ENCODE measurements around the gene GCSH.

The GCSH gene

DNA sequence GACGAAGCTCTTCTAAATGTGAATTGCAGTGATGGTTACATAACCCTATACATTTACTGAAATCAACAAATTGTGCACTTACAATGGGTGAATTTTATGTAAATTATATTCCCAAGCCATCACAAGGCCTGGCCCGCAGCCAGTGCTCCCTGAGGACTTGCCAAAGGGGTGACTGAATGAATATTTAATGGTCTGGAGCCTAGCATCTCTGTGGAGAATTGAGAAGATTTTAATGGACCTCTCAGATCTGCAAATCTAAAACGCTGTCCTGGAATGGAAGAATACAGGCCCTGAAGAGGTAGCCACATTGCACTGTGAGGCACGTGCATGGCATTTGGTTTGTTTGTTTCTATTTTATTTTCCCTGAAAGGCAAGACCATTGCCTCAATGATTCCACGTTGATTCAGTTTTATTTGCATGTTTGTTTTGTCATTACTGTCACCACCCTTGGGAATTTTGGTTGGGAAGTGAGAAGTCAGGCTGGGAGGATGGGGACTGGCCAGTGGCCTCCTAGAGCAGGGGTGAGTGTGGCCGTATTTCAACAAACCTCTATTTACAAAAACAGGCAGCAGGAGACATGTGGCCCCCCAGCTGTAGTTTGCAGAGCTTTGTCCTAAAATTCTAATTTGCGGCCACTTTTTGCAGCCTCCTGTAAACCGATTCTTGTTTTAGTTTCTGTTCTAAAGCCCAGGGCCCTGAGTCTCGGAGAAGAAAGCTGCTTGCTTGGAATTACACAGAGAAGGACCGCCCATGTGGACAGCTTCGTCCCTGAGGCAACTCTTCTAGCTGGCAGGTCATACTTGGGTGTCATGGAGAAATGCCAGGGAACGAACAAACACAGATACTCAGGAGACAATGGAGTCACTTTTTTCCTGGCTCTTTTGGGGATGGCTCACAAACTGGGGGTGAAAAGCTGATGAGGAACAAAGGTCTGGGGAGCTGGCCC is 40.5 kb upstream of the GCSH start:
- peak; percentile 8 for DNase-seq (ENCODE audit: low read depth)
- no peak overlapping the region for H3K4me3 ChIP-seq (ENCODE audit: low read depth, low read length)
- TF ChIP-seq, protein P1, sequence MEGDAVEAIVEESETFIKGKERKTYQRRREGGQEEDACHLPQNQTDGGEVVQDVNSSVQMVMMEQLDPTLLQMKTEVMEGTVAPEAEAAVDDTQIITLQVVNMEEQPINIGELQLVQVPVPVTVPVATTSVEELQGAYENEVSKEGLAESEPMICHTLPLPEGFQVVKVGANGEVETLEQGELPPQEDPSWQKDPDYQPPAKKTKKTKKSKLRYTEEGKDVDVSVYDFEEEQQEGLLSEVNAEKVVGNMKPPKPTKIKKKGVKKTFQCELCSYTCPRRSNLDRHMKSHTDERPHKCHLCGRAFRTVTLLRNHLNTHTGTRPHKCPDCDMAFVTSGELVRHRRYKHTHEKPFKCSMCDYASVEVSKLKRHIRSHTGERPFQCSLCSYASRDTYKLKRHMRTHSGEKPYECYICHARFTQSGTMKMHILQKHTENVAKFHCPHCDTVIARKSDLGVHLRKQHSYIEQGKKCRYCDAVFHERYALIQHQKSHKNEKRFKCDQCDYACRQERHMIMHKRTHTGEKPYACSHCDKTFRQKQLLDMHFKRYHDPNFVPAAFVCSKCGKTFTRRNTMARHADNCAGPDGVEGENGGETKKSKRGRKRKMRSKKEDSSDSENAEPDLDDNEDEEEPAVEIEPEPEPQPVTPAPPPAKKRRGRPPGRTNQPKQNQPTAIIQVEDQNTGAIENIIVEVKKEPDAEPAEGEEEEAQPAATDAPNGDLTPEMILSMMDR (IDR thresholded peaks at IDR 0.05; ENCODE audit: control insufficient read depth, extremely low read depth, insufficient read depth), result no peak

DNA sequence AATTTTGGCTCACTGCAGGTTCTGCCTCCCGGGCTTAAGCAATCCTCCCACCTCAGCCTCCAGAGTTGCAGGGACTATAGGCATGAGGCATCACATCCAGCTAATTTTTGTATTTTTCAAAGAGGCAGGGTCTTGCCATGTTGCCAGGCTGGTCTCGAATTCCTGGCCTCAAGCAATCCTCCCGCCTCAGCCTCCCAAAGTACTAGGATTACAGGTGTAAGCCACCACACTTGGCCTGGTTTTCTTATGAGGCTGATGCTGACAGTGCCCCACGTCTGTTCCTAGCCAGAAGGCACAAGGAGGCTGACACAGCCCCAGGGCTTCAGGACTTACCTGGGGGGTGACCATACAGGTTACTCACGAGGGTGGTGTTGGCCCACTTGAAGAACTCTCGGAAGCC is 33.9 kb upstream of the GCSH start:
- DNase-seq (ENCODE audit: low read depth), result no peak
- TF ChIP-seq, protein P1 (IDR thresholded peaks at IDR 0.05; ENCODE audit: control insufficient read depth, extremely low read depth, insufficient read depth), result no peak
- H3K4me3 ChIP-seq (ENCODE audit: low read depth, low read length), result no peak overlapping the region

DNA sequence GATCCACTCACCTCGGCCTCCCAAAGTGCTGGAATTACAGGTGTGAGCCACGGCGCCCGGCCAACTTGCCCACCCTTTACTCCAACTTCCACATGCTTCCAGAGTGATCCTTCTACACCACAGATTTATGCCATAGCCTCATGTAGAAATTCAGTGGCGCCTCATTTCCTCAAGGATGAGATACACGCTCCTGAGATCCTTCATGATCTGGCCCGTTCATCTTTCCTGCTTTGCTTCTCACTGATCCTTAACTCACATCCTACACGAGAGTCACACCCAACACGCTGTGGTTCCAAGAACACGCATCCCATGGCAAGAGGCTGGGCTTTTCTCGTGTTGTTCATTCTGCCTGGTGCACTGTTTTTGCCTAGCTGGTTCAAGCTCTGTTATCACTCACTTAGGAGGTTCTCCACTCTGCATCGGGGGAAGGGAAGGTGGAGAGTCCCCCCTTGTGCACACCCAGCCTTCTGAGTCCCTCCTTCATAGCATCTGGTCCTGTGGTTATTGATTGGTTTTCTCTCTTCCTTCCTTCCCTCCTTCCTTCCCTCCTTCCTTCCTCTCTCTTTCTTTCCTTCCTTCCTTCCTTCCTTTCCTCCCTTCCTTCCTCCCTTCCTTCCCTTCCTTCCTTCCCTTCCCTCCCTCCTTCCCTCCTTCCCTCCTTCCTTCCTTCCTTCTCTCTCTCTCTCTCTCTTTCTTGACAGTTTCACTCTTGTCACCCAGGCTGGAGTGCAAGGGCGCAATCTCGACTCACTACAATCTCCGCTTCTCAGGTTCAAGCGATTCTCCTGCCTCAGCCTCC is 32.7 kb upstream of the GCSH start:
- no peak overlapping the region for H3K4me3 ChIP-seq (ENCODE audit: low read depth, low read length)
- TF ChIP-seq, protein P1 (IDR thresholded peaks at IDR 0.05; ENCODE audit: control insufficient read depth, extremely low read depth, insufficient read depth), result no peak
- DNase-seq (ENCODE audit: low read depth), result no peak

DNA sequence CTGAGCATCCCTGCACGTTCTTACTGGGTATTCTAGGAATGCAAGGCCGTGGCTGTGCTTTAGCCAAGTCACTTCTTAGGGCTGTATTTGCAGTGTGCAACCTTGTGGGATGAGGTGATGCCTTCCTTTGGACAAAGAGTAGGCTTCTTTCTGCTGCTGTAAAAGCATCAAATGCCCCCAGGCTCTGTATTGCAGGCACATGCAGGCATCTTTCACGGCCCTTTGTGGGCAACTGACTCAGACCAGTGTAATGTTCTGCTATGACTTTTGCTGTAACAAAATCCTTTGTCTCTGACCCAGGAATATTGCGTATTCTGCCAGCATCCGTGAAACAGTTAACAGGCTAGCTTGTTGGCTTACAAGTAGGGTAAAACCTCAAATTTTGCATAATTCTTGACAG is 30.9 kb upstream of the GCSH start:
- DNase-seq (ENCODE audit: low read depth), result no peak

DNA sequence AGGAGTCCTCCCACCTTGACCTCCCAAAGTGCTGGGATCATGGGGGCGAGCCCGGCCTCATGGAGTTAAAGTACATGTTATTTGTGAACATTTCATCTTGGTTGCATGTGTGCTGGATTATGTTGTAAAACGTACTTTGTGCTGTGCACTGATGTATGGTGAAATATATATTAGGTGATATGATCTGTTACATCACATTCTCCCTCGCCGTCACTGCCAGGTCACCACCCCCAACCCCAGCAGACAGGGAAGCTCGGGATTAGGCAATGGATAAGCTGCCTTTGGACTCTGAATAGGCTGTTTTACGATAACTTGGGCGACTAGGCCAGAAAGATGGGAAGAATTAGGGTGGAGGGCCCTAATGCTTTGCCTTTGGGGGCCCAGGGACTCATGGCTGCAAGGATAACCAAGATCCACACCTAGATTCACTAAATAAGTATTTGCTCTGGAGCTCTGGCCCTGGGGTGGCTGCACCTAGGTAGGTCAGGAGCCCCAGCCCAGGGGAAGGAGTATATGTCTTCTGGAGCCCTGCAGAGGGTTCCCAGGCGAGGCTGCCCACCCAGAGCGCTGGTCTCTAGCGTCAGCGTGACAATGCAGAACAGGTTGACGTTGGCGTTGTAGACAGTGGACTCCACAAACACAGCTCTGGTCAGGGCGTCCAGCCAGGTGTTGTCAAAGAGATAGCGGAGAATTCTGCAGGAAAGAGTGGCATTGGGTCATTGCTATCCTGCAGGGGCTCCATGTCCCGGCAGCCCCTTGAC is 27.1 kb upstream of the GCSH start:
- DNase-seq (ENCODE audit: low read depth), result no peak
- TF ChIP-seq, protein P1 (IDR thresholded peaks at IDR 0.05; ENCODE audit: control insufficient read depth, extremely low read depth, insufficient read depth), result no peak
- H3K4me3 ChIP-seq (ENCODE audit: low read depth, low read length), result no peak overlapping the region

More for the DNA sequence above, 30.9 kb upstream of the GCSH start:
- no peak overlapping the region for H3K4me3 ChIP-seq (ENCODE audit: low read depth, low read length)
- TF ChIP-seq, protein P1 (IDR thresholded peaks at IDR 0.05; ENCODE audit: control insufficient read depth, extremely low read depth, insufficient read depth), result no peak

DNA sequence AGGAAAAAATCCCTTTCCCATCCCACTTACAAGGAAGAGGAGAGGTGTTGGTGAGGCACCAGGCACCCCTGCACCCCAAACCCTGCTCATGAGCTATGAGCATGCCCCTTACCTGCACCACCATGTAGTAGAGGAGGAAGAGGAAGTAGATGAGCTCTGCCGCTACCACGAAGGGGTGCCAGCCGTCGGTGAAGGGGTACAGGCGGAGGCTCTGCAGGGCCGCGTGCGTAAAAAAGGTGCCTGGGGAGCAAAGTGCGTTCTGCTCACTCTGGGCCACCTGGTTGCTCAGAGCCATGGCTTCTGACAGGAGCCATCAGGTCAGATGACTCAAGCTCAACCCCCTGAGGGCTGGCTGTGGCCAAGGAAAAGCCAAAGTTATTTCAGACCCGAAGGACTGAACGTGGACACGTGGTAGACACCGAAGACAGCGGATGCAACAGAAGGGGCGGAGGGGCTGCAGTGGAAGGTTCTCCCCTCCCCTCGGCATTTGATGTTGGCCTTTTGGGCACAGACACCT is 25.3 kb upstream of the GCSH start:
- TF ChIP-seq, protein P1 (IDR thresholded peaks at IDR 0.05; ENCODE audit: control insufficient read depth, extremely low read depth, insufficient read depth), result no peak
- DNase-seq (ENCODE audit: low read depth), result no peak
- no peak overlapping the region for H3K4me3 ChIP-seq (ENCODE audit: low read depth, low read length)

Measured in LNCaP clone FGC (cell line).